Fibroblast of villous mesenchyme (primary cell): ENCODE measurements around the gene SLC22A23. TPM values are rescaled to one million over a fixed set of nuclear protein-coding genes. Genes with fewer than 3 reads are reported as not detected.
A peak's percentile ranks its signal among the peaks of the same experiment; 100 is the strongest.

ENCODE experiments used
- DNase-seq: peaks from one replicate; pipeline ENCODE4 v3.0.0-alpha.2; 2010; ENCODE audit warnings: low read depth
- H3K4me3 ChIP-seq: 2 replicates; pipeline ENCODE4 v1.5.1; 2011; ENCODE audit warnings: low read depth, mild to moderate bottlenecking, low read length
- total RNA-seq: library from RNA; depleted of rRNA; stranded (reverse); fragments of >200 nt; gene quantifications from 2 replicates; pipeline ENCODE4 v1.2.3, GENCODE V29; 2012
- TF ChIP-seq, protein P1 (sequence below): IDR thresholded peaks from 2 replicates; pipeline ENCODE4 v1.5.1; 2012; ENCODE audit warnings: low read depth, mild to moderate bottlenecking, low read length; ENCODE audit not compliant: insufficient read depth

Gene SLC22A23
- total RNA-seq, 1 donor: 2.2 TPM

DNA sequence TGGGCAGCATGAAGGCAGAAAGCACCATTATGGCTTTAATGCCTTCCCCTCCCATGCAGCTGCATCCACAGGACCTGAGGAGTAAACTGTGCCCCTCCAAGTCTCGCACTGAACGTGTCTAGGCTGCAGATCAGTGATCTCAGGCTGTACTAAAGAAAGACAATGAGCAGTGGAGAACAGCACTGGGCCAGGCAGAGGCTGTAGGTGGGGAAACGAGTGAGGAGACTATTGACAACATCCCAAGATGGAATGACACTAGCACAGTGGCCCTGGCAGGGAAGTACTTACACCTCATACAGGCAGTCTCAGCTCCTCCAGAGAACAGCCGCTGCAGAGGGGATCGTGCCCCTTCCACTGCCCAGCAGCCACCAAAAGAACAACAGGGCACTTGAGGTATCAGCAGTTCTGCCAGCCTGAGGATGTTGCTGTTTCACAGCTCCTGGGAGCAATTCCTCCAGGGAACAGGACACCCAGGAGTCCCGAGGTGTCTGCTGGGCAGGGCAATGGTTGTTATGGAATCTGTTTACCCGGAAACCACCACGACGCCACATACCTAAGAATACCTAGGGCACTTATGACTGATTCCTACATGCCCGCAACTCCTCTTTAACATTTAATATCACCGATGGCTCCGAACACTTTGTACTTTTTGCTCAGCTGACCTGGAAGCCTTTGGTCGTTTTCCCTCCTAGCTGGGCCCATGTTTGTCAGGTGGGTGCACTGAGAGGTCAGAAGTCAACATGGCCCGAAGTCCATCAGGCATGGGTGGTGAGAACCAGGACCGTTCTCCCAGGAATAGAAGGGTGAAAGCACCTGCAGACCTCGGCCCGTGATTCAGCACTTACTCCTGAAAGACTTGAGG is 79.1 kb downstream of the SLC22A23 start:
- TF ChIP-seq, protein P1, sequence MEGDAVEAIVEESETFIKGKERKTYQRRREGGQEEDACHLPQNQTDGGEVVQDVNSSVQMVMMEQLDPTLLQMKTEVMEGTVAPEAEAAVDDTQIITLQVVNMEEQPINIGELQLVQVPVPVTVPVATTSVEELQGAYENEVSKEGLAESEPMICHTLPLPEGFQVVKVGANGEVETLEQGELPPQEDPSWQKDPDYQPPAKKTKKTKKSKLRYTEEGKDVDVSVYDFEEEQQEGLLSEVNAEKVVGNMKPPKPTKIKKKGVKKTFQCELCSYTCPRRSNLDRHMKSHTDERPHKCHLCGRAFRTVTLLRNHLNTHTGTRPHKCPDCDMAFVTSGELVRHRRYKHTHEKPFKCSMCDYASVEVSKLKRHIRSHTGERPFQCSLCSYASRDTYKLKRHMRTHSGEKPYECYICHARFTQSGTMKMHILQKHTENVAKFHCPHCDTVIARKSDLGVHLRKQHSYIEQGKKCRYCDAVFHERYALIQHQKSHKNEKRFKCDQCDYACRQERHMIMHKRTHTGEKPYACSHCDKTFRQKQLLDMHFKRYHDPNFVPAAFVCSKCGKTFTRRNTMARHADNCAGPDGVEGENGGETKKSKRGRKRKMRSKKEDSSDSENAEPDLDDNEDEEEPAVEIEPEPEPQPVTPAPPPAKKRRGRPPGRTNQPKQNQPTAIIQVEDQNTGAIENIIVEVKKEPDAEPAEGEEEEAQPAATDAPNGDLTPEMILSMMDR: no peak
- H3K4me3 ChIP-seq: no peak overlapping the region
- DNase-seq: no peak

GRCh38 chr6:3376893-3377535 is 79.8 kb downstream of the SLC22A23 start:
- peak; percentile 14 for DNase-seq
- TF ChIP-seq, protein P1: no peak
- H3K4me3 ChIP-seq: no peak overlapping the region

DNA sequence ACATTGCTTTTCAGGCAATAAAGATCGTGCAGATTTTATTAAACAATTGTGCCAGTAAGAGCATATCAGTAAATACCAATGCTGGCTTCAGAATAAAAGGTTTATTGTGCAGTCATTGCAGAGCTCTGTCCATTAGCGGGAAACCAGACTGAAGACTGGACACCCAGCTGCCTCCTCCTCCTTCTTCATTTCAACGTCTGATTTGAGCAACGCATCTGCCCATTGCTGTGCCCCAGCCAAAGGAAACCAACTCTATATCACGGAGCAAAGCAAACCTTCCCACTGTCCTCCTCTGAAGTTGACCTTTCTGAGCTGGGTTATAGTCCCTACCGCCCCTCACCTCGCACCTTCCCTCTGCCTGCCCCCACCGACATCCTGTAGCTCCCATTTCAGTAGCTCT is 80.8 kb downstream of the SLC22A23 start:
- DNase-seq: no peak
- H3K4me3 ChIP-seq: no peak overlapping the region
- TF ChIP-seq, protein P1: no peak

DNA sequence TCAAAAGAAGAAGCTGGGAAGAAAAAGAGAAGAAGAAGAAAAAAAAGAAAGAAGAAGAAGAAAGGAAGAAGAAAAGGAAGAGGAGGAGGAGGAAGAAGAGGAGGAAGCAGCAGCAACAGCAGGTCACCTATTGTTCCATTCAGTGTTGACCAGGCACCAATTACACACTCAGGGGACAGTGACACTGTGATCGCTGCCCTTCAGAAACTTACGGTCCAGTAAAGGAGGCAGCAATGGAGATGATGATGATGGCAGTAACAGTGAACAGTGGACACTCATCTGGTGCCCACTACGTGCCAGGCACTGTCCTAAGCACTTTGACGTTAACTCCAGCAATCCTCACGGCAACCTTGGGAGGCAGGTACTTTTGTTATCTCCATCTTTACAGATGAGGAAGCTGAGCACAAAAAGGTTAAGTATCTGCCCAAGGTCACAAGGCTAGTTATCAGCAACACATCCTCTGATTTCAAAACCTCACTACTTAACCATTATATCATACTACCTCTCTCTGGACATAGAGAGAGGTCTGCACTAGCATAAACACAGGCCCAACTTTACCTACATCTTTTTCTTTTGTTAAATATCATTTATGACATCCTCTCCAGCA is 83.2 kb downstream of the SLC22A23 start:
- TF ChIP-seq, protein P1: no peak
- DNase-seq: no peak
- H3K4me3 ChIP-seq: no peak overlapping the region

- DNase-seq: no peak
- H3K4me3 ChIP-seq: no peak overlapping the region
- TF ChIP-seq, protein P1: no peak
Observed at GRCh38 chr6:3372912-3373554, 83.8 kb downstream of the SLC22A23 start.

DNA sequence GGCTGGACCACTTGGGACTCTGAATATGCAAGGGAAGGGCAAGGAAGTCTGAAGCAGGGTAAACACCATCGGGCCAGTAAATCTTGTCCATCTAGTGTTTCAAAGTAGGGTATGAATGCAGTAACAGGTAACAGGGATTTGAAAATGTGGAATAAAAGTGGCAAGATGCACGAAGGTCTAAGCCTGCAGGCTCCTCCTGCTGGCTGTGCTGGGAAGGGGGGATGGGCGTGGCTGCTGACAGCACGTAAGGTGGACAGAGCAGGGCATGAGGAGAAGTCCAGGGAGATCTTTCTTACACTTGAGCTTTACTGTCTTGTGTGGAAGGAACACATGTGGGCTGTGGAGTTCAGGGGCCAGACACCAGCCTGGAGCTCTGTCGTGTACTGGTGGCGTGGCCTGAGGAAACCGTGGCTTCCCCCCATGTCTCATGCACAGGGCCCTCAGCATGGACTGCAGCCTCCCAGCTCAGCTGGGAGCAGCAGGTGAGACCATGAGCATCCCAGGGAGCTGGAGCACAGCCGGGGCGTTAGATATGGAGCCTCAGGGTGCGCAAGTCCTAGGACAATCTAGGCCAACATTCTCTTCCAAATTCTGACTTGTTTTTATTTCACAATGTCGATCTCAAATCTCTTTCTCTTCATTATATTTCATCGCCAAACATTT is 84.5 kb downstream of the SLC22A23 start:
- DNase-seq: no peak
- H3K4me3 ChIP-seq: no peak overlapping the region
- TF ChIP-seq, protein P1: no peak
